Measurements from ENCODE around the gene MTFR1L.

GRCh38 chr1:25834894-25835293 is 15.1 kb downstream of the MTFR1L start:
- no peak for TF ChIP-seq CTCF (IDR thresholded peaks at IDR 0.05; ENCODE audit: low read length)
- TF ChIP-seq EZH2 (IDR thresholded peaks at IDR 0.05; ENCODE audit: borderline replicate concordance, low read length): no peak
